Hepatocyte (in vitro differentiated cells): ENCODE results near the gene CPEB4. TPM values are rescaled to one million over a fixed set of nuclear protein-coding genes. Genes with fewer than 3 reads are reported as not detected.

Experiments
- DNase-seq: peaks from one replicate; pipeline ENCODE4 v3.0.0-alpha.2; 2016; ENCODE audit warnings: low spot score
- H2AFZ ChIP-seq: fragments of 200-600 bp; sonication (generic); 2 replicates; pipeline ENCODE4 v1.6.0; 2016; ENCODE audit warnings: antibody characterized with exemption, mild to moderate bottlenecking
- H3K27ac ChIP-seq: fragments of 200-600 bp; sonication (generic); 2 replicates; pipeline ENCODE4 v1.5.1; 2016; ENCODE audit warnings: mild to moderate bottlenecking
- H3K27me3 ChIP-seq: fragments of 200-600 bp; sonication (generic); 2 replicates; pipeline ENCODE4 v1.6.1; 2016
- H3K36me3 ChIP-seq: fragments of 200-600 bp; sonication (generic); replicated peaks from 2 replicates; pipeline ENCODE4 v1.5.1; 2016; ENCODE audit warnings: low read depth; ENCODE audit not compliant: insufficient read depth
- H3K4me1 ChIP-seq: fragments of 200-600 bp; sonication (generic); 2 replicates; pipeline ENCODE4 v1.5.1; 2016; ENCODE audit warnings: mild to moderate bottlenecking, moderate library complexity; ENCODE audit not compliant: insufficient read depth
- H3K4me2 ChIP-seq: fragments of 200-600 bp; sonication (generic); 2 replicates; pipeline ENCODE4 v1.6.0; 2016
- H3K4me3 ChIP-seq: fragments of 200-600 bp; sonication (generic); 2 replicates; pipeline ENCODE4 v1.5.1; 2016; ENCODE audit warnings: mild to moderate bottlenecking
- H3K79me2 ChIP-seq: fragments of 200-600 bp; sonication (generic); 2 replicates; pipeline ENCODE4 v1.6.0; 2017; ENCODE audit warnings: mild to moderate bottlenecking
- H3K9me2 ChIP-seq: fragments of 200-600 bp; sonication (generic); replicated peaks from 2 replicates; pipeline ENCODE4 v1.6.0; 2017; ENCODE audit warnings: mild to moderate bottlenecking; ENCODE audit not compliant: insufficient read depth
- H3K9me3 ChIP-seq: fragments of 200-600 bp; sonication (generic); 2 replicates; pipeline ENCODE4 v1.5.1; 2016; ENCODE audit warnings: low read depth, mild to moderate bottlenecking
- H4K20me1 ChIP-seq: fragments of 200-600 bp; sonication (generic); 2 replicates; pipeline ENCODE4 v1.6.0; 2016; ENCODE audit warnings: mild to moderate bottlenecking; ENCODE audit not compliant: insufficient read depth, poor library complexity, severe bottlenecking
- CTCF ChIP-seq: fragments of 200-600 bp; sonication (generic); IDR thresholded peaks from 2 replicates; pipeline ENCODE4 v1.5.1; 2016; ENCODE audit warnings: antibody characterized with exemption, mild to moderate bottlenecking; ENCODE audit not compliant: poor library complexity
- EZH2 ChIP-seq: fragments of 200-600 bp; sonication (generic); IDR thresholded peaks from 2 replicates; pipeline ENCODE4 v1.6.1; 2016; ENCODE audit warnings: antibody characterized with exemption, mild to moderate bottlenecking, borderline replicate concordance
- EZH2phosphoT487 ChIP-seq: fragments of 200-600 bp; sonication (generic); IDR thresholded peaks from one replicate; pipeline ENCODE4 v1.6.1; 2018; ENCODE audit warnings: antibody characterized with exemption, mild to moderate bottlenecking, low read depth, moderate library complexity; ENCODE audit not compliant: unreplicated experiment, severe bottlenecking
- WGBS: methylation state at CpG from one replicate; pipeline ENCODE4 v1.1.6; 2016; ENCODE audit warnings: low lambda C conversion rate; ENCODE audit errors: missing lambda C conversion rate; 5-methylcytosine and 5-hydroxymethylcytosine counted together
- polyA plus RNA-seq: library from polyadenylated mRNA; unstranded; fragments of >200 nt; fragmentation: Nextera tagmentation; extraction: Ambion mirVana; gene quantifications from 2 replicates; pipeline ENCODE4 v1.2.1, GENCODE V29; 2016
- total RNA-seq: library from RNA; depleted of rRNA; stranded (reverse); fragments of >200 nt; gene quantifications from 2 replicates; pipeline ENCODE4 v1.2.3, GENCODE V29; 2014

Gene CPEB4
- total and polyA plus RNA-seq, 2 experiments from 2014 or later, result 13.3 to 49.2 TPM

- Histone ChIP-seq H4K20me1 (peaks cover 61% of the 10 kb centered on the region), H3K4me3 (no peak overlapping the region), H3K9me2 (no peaks in the 10 kb centered on the region), H3K27me3 (no peaks in the 10 kb centered on the region), H3K36me3 (no peaks in the 10 kb centered on the region), H2AFZ (no peak overlapping the region), H3K4me1 (no peaks in the 10 kb centered on the region), H3K4me2 (no peak overlapping the region), H3K27ac (no peak overlapping the region), H3K79me2 (peaks cover 74% of the 10 kb centered on the region), H3K9me3 (no peaks in the 10 kb centered on the region)
- no peak for DNase-seq
- no peak for TF ChIP-seq CTCF
- no peak for TF ChIP-seq EZH2phosphoT487
- no peak for TF ChIP-seq EZH2
- WGBS, result 53% methylated on average over 3 of the region's 3 CpGs
Observed at GRCh38 chr5:173907686-173908371, 19.7 kb downstream of the CPEB4 start.

- H3K9me2 ChIP-seq, result no peaks in the 10 kb centered on the region
- H3K36me3 ChIP-seq, result no peaks in the 10 kb centered on the region
- no peaks in the 10 kb centered on the region for H3K27me3 ChIP-seq
- H3K4me3 ChIP-seq, result no peak overlapping the region
- no peaks in the 10 kb centered on the region for H3K4me1 ChIP-seq
- H4K20me1 ChIP-seq, result peaks cover 50% of the 10 kb centered on the region
- no peak overlapping the region for H3K4me2 ChIP-seq
- 59% methylated on average over 3 of the region's 3 CpGs for WGBS
- peaks cover 62% of the 10 kb centered on the region for H3K79me2 ChIP-seq
- H3K9me3 ChIP-seq, result no peaks in the 10 kb centered on the region
- TF ChIP-seq CTCF, result no peak
- no peak for TF ChIP-seq EZH2phosphoT487
- TF ChIP-seq EZH2, result no peak
- DNase-seq, result no peak
- H2AFZ ChIP-seq, result no peak overlapping the region
- no peak overlapping the region for H3K27ac ChIP-seq
Observed at GRCh38 chr5:173909199-173909598, 21.1 kb downstream of the CPEB4 start.

GRCh38 chr5:173910215-173910614 is 22.1 kb downstream of the CPEB4 start:
- H4K20me1 ChIP-seq, result peaks cover 42% of the 10 kb centered on the region
- WGBS, result 90% methylated on average over 3 of the region's 3 CpGs
- H3K4me3 ChIP-seq, result no peak overlapping the region
- no peaks in the 10 kb centered on the region for H3K4me1 ChIP-seq
- no peaks in the 10 kb centered on the region for H3K36me3 ChIP-seq
- no peak for DNase-seq
- H3K27me3 ChIP-seq, result no peaks in the 10 kb centered on the region
- no peak overlapping the region for H3K4me2 ChIP-seq
- no peak overlapping the region for H2AFZ ChIP-seq
- no peaks in the 10 kb centered on the region for H3K9me2 ChIP-seq
- no peaks in the 10 kb centered on the region for H3K9me3 ChIP-seq
- peaks cover 53% of the 10 kb centered on the region for H3K79me2 ChIP-seq
- no peak overlapping the region for H3K27ac ChIP-seq
- TF ChIP-seq EZH2, result no peak
- TF ChIP-seq EZH2phosphoT487, result no peak
- TF ChIP-seq CTCF, result no peak
